HCT116 (cell line): Measurements from ENCODE around the gene NECAB2. TPM values are rescaled to one million over a fixed set of nuclear protein-coding genes. Genes with fewer than 3 reads are reported as not detected.

Experiments
- ATAC-seq: fragments of 200-7000 bp; cut with Tn5 transposase; 2 replicates; pipeline ENCODE4 v1.9.1; 2020; ENCODE audit warnings: mild to moderate bottlenecking, moderate library complexity
- BruUV-seq: library from RNA; stranded (reverse); fragments of 400-500 nt; replicated peaks from 2 replicates; lab custom pipeline; 2021; lab: Mats Ljungman, UMichigan
- CTCF ChIA-PET: fragments of 300-600 bp; sonication (Branson Sonifier 250); formaldehyde crosslinking; loops from one replicate; lab custom pipeline; 2021; ENCODE audit warnings: antibody characterized with exemption; lab: Charles Lee
- POLR2A ChIA-PET: fragments of 300-600, 350-600 bp; sonication (Branson Sonifier 250); formaldehyde crosslinking; loops from one replicate; lab custom pipeline; 2021; ENCODE audit warnings: antibody characterized with exemption; lab: Charles Lee
- RAD21 ChIA-PET, 2 experiments: fragments of 300-600 bp; sonication (Branson Sonifier 250); formaldehyde crosslinking; loops; one replicate each; lab custom pipeline; 2023; ENCODE audit warnings: low total read pairs in 2 of 2; ENCODE audit not compliant: uncharacterized antibody in 2 of 2, unreplicated experiment in 2 of 2, low non-redundant PET in 1 of 2; lab: Charles Lee
- DNase-seq: peaks from one replicate; pipeline ENCODE4 v3.0.0-alpha.2; 2010; ENCODE audit warnings: low read depth, low spot score
- H2AFZ ChIP-seq: fragments of 200-600 bp; shearing (Covaris generic), sonication (generic); 2 replicates; pipeline ENCODE4 v1.6.1; 2017; ENCODE audit warnings: low read depth, mixed run types, mixed read lengths, antibody characterized with exemption, low read length; ENCODE audit not compliant: poor library complexity, severe bottlenecking
- H3K27ac ChIP-seq: 2 replicates; pipeline ENCODE4 v1.5.1; 2012; ENCODE audit warnings: low read depth, low read length
- H3K27me3 ChIP-seq: fragments of 200-600 bp; sonication (generic); 2 replicates; pipeline ENCODE4 v1.6.1; 2016; ENCODE audit warnings: mixed run types, low read length, mixed read lengths; ENCODE audit not compliant: insufficient read depth
- H3K36me3 ChIP-seq, 2 experiments: fragments of 200-500 bp in 1 of 2; fragments of 200-600 bp in 1 of 2; sonication (Bioruptor generic) in 1 of 2; sonication (generic) in 1 of 2; 2 replicates each; pipeline versions ENCODE4 v1.5.1 to v1.6.1; 2014 to 2016; ENCODE audit warnings: low read length in 2 of 2, inconsistent platforms in 1 of 2, mixed read lengths in 1 of 2, mixed run types in 1 of 2; ENCODE audit not compliant: insufficient read depth in 2 of 2, control insufficient read depth in 1 of 2
- H3K4me1 ChIP-seq, 2 experiments: fragments of 200-600 bp in 1 of 2; sonication (generic) in 1 of 2; 2 replicates each; pipeline versions ENCODE4 v1.5.1 to v1.6.1; 2012 to 2017; ENCODE audit warnings: low read length in 2 of 2, inconsistent platforms in 1 of 2, mild to moderate bottlenecking in 1 of 2, mixed read lengths in 1 of 2, mixed run types in 1 of 2, moderate library complexity in 1 of 2; ENCODE audit not compliant: insufficient read depth in 2 of 2, control insufficient read depth in 1 of 2
- H3K4me2 ChIP-seq: fragments of 200-600 bp; sonication (generic); 2 replicates; pipeline ENCODE4 v1.6.1; 2017; ENCODE audit warnings: mixed run types, low read length, mixed read lengths
- H3K4me3 ChIP-seq, 2 experiments: fragments of 200-600 bp in 1 of 2; sonication (generic) in 1 of 2; replicated peaks in 1 of 2; 2 replicates each; pipeline ENCODE4 v1.5.1; 2011 to 2016; ENCODE audit warnings: low read length in 2 of 2, control low read depth in 1 of 2, low read depth in 1 of 2, mild to moderate bottlenecking in 1 of 2, mixed read lengths in 1 of 2, mixed run types in 1 of 2
- H3K79me2 ChIP-seq: fragments of 200-600 bp; sonication (generic); 2 replicates; pipeline ENCODE4 v1.6.1; 2017; ENCODE audit warnings: mild to moderate bottlenecking, mixed run types, low read length, moderate library complexity, mixed read lengths; ENCODE audit not compliant: insufficient read depth
- H3K9ac ChIP-seq: fragments of 200-600 bp; sonication (generic); 2 replicates; pipeline ENCODE4 v1.6.1; 2016; ENCODE audit warnings: low read length, mixed read lengths
- H3K9me2 ChIP-seq: fragments of 200-600 bp; sonication (generic), shearing (Covaris generic); 2 replicates; pipeline ENCODE4 v1.6.1; 2017; ENCODE audit warnings: mixed run types, mild to moderate bottlenecking, moderate library complexity; ENCODE audit not compliant: insufficient read depth
- H3K9me3 ChIP-seq, 2 experiments: fragments of 200-500 bp in 1 of 2; fragments of 200-600 bp in 1 of 2; sonication (Bioruptor generic) in 1 of 2; sonication (generic) in 1 of 2; 2 replicates each; pipeline ENCODE4 v1.6.1; 2014 to 2017; ENCODE audit warnings: low read length in 2 of 2, mixed read lengths in 2 of 2, inconsistent platforms in 1 of 2, low read depth in 1 of 2, mild to moderate bottlenecking in 1 of 2, mixed run types in 1 of 2, moderate library complexity in 1 of 2; ENCODE audit not compliant: control insufficient read depth in 1 of 2, insufficient read depth in 1 of 2
- H4K20me1 ChIP-seq: fragments of 200-600 bp; sonication (generic), shearing (Covaris generic); 2 replicates; pipeline ENCODE4 v1.6.1; 2017; ENCODE audit warnings: mixed run types, mild to moderate bottlenecking, moderate library complexity; ENCODE audit not compliant: insufficient read depth
- CBX3 ChIP-seq: IDR thresholded peaks from 2 replicates; pipeline ENCODE4 v1.6.1; 2012; ENCODE audit warnings: low read depth
- CEBPB ChIP-seq: IDR thresholded peaks from 2 replicates; pipeline ENCODE4 v1.6.1; 2012; ENCODE audit warnings: low read depth
- EGR1 ChIP-seq: IDR thresholded peaks from 2 replicates; pipeline ENCODE4 v1.6.1; 2012; ENCODE audit warnings: low read depth
- EZH2 ChIP-seq: fragments of 200-600 bp; sonication (generic); IDR thresholded peaks from 2 replicates; pipeline ENCODE4 v1.6.1; 2017; ENCODE audit warnings: antibody characterized with exemption, mixed run types
- EZH2phosphoT487 ChIP-seq: fragments of 200-600 bp; IDR thresholded peaks from 2 replicates; pipeline ENCODE4 v1.6.1; 2018; ENCODE audit warnings: antibody characterized with exemption, borderline replicate concordance
- FOSL1 ChIP-seq: IDR thresholded peaks from 2 replicates; pipeline ENCODE4 v1.6.1; 2012; ENCODE audit warnings: low read depth
- RAD21 ChIP-seq: IDR thresholded peaks from 2 replicates; pipeline ENCODE4 v1.6.1; 2012; ENCODE audit warnings: low read depth, mild to moderate bottlenecking
- SIN3A ChIP-seq: IDR thresholded peaks from 2 replicates; pipeline ENCODE4 v1.6.1; 2012; ENCODE audit warnings: low read depth
- YY1 ChIP-seq: IDR thresholded peaks from 2 replicates; pipeline ENCODE4 v1.6.1; 2011; ENCODE audit warnings: low read length, low read depth, moderate library complexity, mild to moderate bottlenecking; ENCODE audit not compliant: insufficient replicate concordance; ENCODE audit errors: extremely low read depth
- ZNF274 ChIP-seq: fragments of 200-500 bp; sonication (Bioruptor generic); IDR thresholded peaks from 2 replicates; pipeline ENCODE4 v1.6.1; 2014; ENCODE audit warnings: mild to moderate bottlenecking, low read depth, low read length, inconsistent platforms
- intact Hi-C: fragments of 100-400 bp; cut with micrococcal nuclease; formaldehyde crosslinking; loops from 2 replicates; pipeline ENCODE4 v1.10.0; 2022
- total RNA-seq: library from RNA; stranded (reverse); gene quantifications from one replicate; pipeline ENCODE4 v1.2.1, GENCODE V29; 2021; ENCODE audit not compliant: unreplicated experiment
- TF ChIP-seq, protein P1 (sequence below): IDR thresholded peaks from 2 replicates; pipeline ENCODE4 v1.6.1; 2012; ENCODE audit warnings: low read depth
- TF ChIP-seq, protein P2 (sequence below): IDR thresholded peaks from 2 replicates; pipeline ENCODE4 v1.6.1; 2012
- TF ChIP-seq, protein P3 (sequence below): IDR thresholded peaks from 2 replicates; pipeline ENCODE4 v1.6.1; 2011; ENCODE audit warnings: mild to moderate bottlenecking, low read length, moderate library complexity; ENCODE audit not compliant: insufficient replicate concordance; ENCODE audit errors: extremely low read depth

Gene NECAB2
- total RNA-seq, 1 experiment from 2014 or later: 0.61 TPM

DNA sequence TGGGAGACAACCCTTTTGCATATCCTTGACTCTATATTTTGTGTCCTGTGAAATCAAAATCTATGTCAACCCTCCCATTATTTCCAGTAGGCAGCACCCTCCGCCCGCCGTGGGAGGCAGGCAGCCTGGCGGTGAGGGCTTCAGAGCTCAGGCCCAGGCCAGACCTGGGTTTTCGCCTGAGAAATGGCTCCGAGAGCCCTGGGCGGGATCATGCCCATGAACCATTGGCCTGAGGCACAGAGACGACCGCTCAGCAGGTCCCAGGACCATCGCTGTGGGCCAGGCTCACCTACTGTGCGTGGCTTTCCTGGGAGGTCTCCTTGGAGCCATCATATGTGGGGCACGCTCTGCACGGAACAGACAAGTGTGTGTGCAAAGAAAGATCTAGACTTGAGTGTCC is 80.8 kb downstream of the NECAB2 start:
- BruUV-seq: no TSS peak
- Histone ChIP-seq H3K27ac (no peak overlapping the region), H3K4me1 (no peaks in the 10 kb centered on the region), H4K20me1 (no peaks in the 10 kb centered on the region), H3K9ac (no peak overlapping the region), H3K79me2 (no peaks in the 10 kb centered on the region), H3K9me3 (no peaks in the 10 kb centered on the region), H3K36me3 (peaks cover 4 to 7% of the 10 kb centered on the region in 2 experiments; a peak in 2 of 4 replicates), H3K4me3 (no peak overlapping the region), H2AFZ (no peak overlapping the region), H3K4me2 (no peak overlapping the region), H3K9me2 (no peaks in the 10 kb centered on the region), H3K27me3 (no peaks in the 10 kb centered on the region)
- CTCF ChIA-PET: no interaction called here
- RAD21 ChIA-PET: no interaction called here
- DNase-seq (no peak), ATAC-seq (no peak)
- POLR2A ChIA-PET: no interaction called here
- intact Hi-C loops: loop anchor here (1.0 kb wide), 1 partner anchor 81 kb away; the partner anchor contains the start of gene NECAB2
- TF ChIP-seq, protein P1, sequence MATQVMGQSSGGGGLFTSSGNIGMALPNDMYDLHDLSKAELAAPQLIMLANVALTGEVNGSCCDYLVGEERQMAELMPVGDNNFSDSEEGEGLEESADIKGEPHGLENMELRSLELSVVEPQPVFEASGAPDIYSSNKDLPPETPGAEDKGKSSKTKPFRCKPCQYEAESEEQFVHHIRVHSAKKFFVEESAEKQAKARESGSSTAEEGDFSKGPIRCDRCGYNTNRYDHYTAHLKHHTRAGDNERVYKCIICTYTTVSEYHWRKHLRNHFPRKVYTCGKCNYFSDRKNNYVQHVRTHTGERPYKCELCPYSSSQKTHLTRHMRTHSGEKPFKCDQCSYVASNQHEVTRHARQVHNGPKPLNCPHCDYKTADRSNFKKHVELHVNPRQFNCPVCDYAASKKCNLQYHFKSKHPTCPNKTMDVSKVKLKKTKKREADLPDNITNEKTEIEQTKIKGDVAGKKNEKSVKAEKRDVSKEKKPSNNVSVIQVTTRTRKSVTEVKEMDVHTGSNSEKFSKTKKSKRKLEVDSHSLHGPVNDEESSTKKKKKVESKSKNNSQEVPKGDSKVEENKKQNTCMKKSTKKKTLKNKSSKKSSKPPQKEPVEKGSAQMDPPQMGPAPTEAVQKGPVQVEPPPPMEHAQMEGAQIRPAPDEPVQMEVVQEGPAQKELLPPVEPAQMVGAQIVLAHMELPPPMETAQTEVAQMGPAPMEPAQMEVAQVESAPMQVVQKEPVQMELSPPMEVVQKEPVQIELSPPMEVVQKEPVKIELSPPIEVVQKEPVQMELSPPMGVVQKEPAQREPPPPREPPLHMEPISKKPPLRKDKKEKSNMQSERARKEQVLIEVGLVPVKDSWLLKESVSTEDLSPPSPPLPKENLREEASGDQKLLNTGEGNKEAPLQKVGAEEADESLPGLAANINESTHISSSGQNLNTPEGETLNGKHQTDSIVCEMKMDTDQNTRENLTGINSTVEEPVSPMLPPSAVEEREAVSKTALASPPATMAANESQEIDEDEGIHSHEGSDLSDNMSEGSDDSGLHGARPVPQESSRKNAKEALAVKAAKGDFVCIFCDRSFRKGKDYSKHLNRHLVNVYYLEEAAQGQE: no peak
- TF ChIP-seq SIN3A: no peak
- no peak for TF ChIP-seq CBX3
- no peak for TF ChIP-seq EZH2phosphoT487
- TF ChIP-seq EGR1: no peak
- TF ChIP-seq EZH2: no peak
- TF ChIP-seq, protein P2, sequence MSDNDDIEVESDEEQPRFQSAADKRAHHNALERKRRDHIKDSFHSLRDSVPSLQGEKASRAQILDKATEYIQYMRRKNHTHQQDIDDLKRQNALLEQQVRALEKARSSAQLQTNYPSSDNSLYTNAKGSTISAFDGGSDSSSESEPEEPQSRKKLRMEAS: no peak
- no peak for TF ChIP-seq FOSL1
- no peak for TF ChIP-seq CEBPB
- TF ChIP-seq YY1: no peak
- no peak for TF ChIP-seq RAD21
- no peak for TF ChIP-seq ZNF274
- TF ChIP-seq, protein P3, sequence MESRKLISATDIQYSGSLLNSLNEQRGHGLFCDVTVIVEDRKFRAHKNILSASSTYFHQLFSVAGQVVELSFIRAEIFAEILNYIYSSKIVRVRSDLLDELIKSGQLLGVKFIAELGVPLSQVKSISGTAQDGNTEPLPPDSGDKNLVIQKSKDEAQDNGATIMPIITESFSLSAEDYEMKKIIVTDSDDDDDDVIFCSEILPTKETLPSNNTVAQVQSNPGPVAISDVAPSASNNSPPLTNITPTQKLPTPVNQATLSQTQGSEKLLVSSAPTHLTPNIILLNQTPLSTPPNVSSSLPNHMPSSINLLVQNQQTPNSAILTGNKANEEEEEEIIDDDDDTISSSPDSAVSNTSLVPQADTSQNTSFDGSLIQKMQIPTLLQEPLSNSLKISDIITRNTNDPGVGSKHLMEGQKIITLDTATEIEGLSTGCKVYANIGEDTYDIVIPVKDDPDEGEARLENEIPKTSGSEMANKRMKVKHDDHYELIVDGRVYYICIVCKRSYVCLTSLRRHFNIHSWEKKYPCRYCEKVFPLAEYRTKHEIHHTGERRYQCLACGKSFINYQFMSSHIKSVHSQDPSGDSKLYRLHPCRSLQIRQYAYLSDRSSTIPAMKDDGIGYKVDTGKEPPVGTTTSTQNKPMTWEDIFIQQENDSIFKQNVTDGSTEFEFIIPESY: no peak
- TF ChIP-seq, all 23 proteins: peak for 0
